GM19438 (cell line): ENCODE measurements around the gene ERH.
"Not testable (repeated sequence)": the region's sequence is repeated elsewhere in the genome, so short reads cannot be mapped to it uniquely, and the experiment has no call there.

ENCODE experiments used
- ATAC-seq: cut with Tn5 transposase; IDR thresholded peaks from one replicate; pipeline ENCODE4 v1.9.1; 2021; ENCODE audit warnings: low read depth; ENCODE audit not compliant: unreplicated experiment

The ERH gene

DNA sequence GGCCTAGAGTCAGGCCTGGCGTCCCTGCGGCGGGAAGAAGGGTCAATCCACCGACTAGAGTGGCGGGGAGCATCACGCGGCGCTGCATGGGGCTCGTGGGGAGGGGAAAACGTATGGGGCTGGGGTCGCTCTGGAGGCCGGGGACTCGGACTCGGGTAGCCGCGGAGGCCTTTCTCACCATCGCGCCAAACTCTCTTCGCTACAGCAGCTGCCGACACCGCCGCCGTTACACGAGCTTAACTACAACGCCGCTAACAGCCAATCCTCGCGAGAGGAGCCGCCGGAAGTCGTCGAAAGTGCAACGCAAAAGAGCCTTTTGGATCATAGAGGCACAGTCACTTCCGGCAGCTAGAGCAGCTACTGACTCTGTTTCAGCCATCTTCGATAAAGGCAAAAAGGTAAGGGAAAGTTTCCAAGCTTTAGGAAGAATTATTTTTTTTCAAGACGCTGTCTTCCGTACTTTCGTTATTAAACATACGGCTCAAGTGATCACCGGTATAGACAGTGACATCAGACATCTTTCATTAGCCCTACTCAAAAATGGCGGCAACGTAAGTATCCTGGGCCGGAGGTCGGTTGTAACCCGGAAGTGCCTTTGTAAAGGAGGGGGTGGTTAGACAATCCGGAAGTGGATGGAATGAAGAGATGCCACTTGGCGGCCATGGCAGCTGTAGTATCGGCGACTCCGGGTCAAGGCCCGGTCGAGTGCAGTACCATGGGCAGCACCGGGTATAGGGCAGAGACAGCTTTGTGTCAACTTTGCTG, at the start of gene ERH, which contains the start of gene SLC39A9:
Gene ERH, minus strand, starts transcription at position 247 of the 765 bp plus-strand sequence. Its CDS starts 66 bp downstream, at position 181.
Gene SLC39A9, plus strand, starts transcription at position 640 of the 765 bp plus-strand sequence. CDS start 678 bp downstream, outside the sequence.
- peak; percentile 88 for ATAC-seq

DNA sequence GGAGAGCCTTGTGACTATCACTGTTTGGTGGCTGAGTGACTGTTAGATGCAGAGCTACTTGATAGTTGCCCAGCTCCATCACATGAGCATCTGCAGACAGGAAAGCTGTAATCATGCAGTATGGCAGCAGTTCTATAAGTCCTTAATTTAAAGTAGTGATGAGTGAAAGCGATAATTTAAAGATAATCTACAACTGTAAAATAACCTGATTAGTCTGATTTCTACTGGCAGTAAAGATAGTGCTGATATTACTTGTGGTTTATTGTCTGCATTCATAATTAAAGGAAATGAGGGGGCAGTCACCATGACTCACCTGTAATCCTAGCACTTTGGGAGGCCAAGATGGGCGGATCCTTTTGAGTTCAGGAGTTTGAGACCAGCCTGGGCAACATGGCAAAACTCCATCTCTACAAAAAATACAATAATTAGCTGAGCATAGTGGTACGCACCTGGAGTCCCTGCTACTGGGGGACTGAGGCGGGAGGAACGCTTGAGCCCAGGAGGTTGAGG, 45.3 kb upstream of the ERH start:
- ATAC-seq, result no peak

- ATAC-seq, result no peak
These were observed 43.8 kb upstream of the ERH start for GRCh38 chr14:69441948-69442347.

DNA sequence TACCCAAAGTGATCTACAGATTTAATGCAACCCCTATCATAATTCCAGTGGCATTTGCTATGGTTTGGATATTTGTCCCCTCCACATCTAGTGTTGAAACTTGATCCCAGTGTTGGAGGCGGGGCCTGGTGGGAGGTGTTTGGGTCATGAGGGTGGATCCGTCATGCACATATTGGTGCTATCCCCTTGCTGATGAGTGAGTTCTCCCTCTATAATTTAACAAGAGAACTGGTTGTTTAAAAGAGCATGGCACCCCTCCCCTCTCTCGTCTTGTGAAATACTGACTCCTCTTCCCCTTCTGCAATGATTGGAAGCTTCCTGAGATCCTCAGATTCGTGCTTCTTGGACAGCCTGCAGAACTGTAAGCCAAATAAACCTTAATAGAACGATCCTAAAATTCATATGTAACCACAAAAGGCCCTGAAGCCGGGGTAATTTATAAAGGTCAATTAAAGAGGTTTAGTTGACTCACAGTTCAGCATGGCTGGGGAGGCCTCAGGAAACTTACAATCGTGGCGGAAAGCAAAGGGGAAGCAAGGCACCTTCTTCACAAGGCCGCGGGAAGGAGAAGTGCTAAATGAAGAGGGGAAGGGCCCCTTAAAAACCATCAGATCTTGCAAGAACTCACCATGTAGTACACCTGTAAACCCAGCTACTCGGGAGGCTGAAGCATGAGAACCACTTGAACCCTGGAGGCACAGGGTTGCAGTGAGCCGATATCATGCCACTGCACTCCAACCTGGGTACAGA, 41.6 kb upstream of the ERH start:
- no peak for ATAC-seq

- no peak for ATAC-seq
These were observed 34.3 kb upstream of the ERH start for GRCh38 chr14:69432364-69432763.

GRCh38 chr14:69430306-69430939, 32.3 kb upstream of the ERH start:
- no peak for ATAC-seq

DNA sequence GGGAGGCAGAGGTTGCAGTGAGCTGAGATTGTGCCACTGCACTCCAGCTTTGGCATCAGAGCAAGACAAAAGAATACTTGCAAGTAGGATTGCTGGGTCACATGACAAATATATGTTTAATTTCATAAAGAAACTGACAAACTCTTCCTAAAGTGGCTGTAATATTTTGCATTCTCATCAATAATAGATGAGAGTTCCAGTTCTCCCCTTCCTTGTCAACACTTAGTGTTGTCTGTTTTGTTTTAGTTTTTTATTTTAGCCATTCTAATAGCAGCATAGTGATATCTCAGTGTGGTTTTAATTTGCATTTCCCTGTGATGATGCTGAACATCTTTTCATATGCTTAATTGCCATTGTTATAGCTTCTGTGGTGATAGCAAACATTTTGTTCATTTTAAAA, 31.5 kb upstream of the ERH start:
- ATAC-seq, result no peak

DNA sequence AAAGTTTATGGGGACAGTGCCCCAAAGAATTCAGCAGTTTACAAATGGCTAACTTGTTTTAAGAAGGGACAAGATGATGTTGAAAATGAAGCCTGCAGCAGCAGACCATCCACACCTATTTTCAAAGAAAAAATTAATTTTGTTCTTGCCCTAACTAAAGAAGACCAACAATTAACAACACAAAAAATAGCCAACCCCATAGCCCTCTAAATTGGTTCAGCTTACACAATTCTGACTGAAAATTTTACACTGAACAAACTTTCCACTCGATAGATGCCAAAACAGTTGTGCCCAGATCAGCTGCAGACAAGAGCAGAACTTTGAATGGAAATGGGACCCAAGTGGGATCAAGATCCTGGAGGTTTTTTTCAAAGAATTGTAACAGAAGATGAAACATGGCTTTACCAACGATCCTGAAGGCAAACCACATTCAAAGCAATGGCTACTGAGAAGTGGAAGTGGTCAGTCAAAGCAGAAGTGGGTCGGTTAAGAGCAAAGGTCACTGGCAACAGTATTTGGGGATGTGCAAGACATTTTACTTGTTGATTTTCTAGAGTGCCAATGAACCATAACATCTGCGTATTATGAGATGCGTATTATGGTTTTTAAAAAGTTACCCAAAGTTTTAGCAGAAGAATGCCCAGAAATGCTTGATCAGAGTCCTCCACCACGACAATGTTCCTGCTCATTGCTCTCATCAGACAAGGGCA, 30.3 kb upstream of the ERH start:
- no peak for ATAC-seq

GRCh38 chr14:69427596-69427995, 29.5 kb upstream of the ERH start:
- no peak for ATAC-seq

- ATAC-seq, result no peak
These were observed 26.2 kb upstream of the ERH start for GRCh38 chr14:69424149-69424923.

- no peak for ATAC-seq
These were observed 25.2 kb upstream of the ERH start for GRCh38 chr14:69423279-69423678.

GRCh38 chr14:69416087-69416486, 18.0 kb upstream of the ERH start:
- ATAC-seq, result not testable (repeated sequence)

GRCh38 chr14:69413483-69413882, 15.4 kb upstream of the ERH start:
- ATAC-seq, result no peak

GRCh38 chr14:69408331-69408960, 10.3 kb upstream of the ERH start:
- no peak for ATAC-seq

DNA sequence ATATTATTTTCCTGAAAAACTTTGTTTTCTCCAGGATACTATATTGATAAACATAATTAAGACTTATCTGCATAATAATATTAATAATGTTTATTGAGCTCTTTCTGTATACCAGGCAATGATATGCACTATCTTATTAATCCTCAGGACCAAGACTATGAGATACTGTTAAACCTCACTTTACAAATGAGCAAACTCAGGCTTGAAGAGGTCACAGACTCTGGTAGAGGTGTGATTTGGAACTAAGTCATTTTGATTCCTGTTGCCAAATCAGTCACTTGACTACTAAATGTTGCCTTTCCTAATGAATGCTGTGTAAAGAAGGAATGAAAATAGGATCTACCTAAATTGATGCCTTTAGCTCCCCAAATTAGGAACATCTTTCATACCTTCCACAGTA, 7.7 kb upstream of the ERH start:
- no peak for ATAC-seq

DNA sequence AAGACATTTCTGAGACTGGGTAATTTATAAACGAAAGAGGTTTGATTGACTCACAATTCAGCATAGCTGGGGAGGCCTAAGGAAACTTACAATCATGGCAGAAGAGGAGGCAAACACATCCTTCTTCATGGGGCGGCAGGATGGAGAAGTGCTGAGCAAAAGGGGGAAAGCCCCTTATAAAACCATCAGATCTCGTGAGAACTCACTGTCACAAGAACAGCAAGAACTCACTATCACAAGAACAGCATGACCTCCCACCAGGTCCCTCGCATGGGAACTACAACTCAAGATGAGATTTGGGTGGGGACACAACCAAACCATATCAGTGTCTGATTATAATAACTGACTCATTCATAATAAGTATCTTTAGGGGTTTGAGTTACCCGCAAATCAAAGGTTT, 6.8 kb upstream of the ERH start:
- no peak for ATAC-seq

DNA sequence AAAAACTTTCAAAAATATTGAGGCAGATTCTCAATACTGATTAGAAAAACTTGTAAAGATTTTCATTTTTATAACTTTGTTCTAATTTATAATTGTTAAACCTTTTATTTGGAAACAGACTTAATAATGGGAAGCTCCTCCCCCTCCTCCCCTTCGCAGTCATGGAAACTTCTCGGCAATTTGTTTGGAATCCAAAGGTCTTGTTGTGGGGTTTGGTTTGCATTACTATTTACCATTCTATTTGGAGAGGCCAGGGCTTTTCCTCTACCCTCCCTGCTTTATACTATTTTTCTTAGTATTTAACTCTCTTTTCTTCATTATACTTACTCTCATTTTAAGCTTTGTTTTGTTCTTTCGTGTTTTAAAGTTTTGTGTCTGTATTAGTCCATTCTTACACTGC, 6.4 kb upstream of the ERH start:
- ATAC-seq, result no peak

- no peak for ATAC-seq
These were observed 3.7 kb upstream of the ERH start for GRCh38 chr14:69401841-69402240.

- no peak for ATAC-seq
These were observed 2.1 kb upstream of the ERH start for GRCh38 chr14:69400154-69400553.
